ENCODE results near the gene GDE1. TPM values are rescaled to one million over a fixed set of nuclear protein-coding genes. Genes with fewer than 3 reads are reported as not detected.

The GDE1 gene
- total RNA-seq, 1 experiment from 2014 or later, result 48.6 TPM

DNA sequence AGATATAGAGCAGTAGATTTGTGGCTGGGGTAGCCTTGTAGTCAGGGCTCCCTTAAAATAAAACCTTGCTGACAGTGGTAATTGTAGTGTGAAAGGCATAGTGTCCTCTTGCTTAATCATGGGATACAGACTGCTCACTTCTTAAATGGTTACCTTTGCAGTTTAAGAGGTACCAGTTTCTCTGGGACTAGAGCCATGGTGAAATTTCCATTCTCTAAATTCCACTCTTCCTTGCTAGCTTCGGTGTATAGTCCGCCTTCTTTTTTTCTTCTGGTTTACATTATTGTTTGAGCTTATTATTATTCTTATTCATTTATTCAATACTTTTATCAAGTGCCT, 3.5 kb upstream of the GDE1 start:
- H3K27ac ChIP-seq (ENCODE audit: insufficient read length, low read depth, low read length), result no peak overlapping the region
- no peaks in the 10 kb centered on the region for H3K27me3 ChIP-seq (ENCODE audit: insufficient read depth, low read length)
- H3K4me1 ChIP-seq (ENCODE audit: insufficient read depth, low read length), result 0 out of 2 replicates have a peak, but pooled peaks cover 3% of the 10 kb centered on the region
- H3K9ac ChIP-seq (ENCODE audit: extremely low read depth, insufficient read length, low read length), result peak overlapping the region; percentile 71
- H2BK20ac ChIP-seq (ENCODE audit: low read depth, low read length, poor library complexity, severe bottlenecking), result no peak overlapping the region
- no peak overlapping the region for H4K91ac ChIP-seq (ENCODE audit: insufficient read length, low read depth, low read length)
- no peak overlapping the region for H3K27ac Mint-ChIP-seq
- no peak overlapping the region for H3K14ac ChIP-seq (ENCODE audit: insufficient read depth, low read length)
- WGBS (ENCODE audit: extremely low coverage, insufficient read length, low lambda C conversion rate), result no CpG with 5 or more reads among the region's 2 CpGs
- no peaks in the 10 kb centered on the region for H3K27me3 Mint-ChIP-seq (ENCODE audit: low read depth)
- no peak overlapping the region for H3K18ac ChIP-seq (ENCODE audit: insufficient read length, low read depth, low read length)
- peak overlapping the region; percentile 100 for H3K4me2 ChIP-seq (ENCODE audit: insufficient read depth, insufficient read length, low read length)
- H3K79me1 ChIP-seq (ENCODE audit: insufficient read depth, low read depth, low read length, poor library complexity, severe bottlenecking), result no peaks in the 10 kb centered on the region
- peak overlapping the region; percentile 91 to 96 for H3K4me3 Mint-ChIP-seq
- peaks cover 1 to 16% (median 16%) of the 10 kb centered on the region in 3 experiments; a peak in 5 of 7 replicates for H3K36me3 Mint-ChIP-seq (ENCODE audit: insufficient read depth in 1 of 3, low read depth in 3 of 3)
- H3K9me3 Mint-ChIP-seq, result no peaks in the 10 kb centered on the region
- H4K20me1 ChIP-seq (ENCODE audit: control insufficient read depth, insufficient read depth, insufficient read length), result no peaks in the 10 kb centered on the region
- no peak overlapping the region for H2BK12ac ChIP-seq (ENCODE audit: insufficient read length, low read depth, low read length)
- H3K4ac ChIP-seq (ENCODE audit: low read depth, low read length), result no peak overlapping the region
- no peak overlapping the region for H3T11ph ChIP-seq (ENCODE audit: low read length)
- no peak for DNase-seq
- peaks cover 36 to 39% of the 10 kb centered on the region in 2 experiments for H3K4me1 Mint-ChIP-seq
- no peak overlapping the region for H2BK120ac ChIP-seq (ENCODE audit: low read depth, low read length, poor library complexity, severe bottlenecking)
- peaks cover 18% of the 10 kb centered on the region for H3K23me2 ChIP-seq (ENCODE audit: insufficient read length, low read depth, low read length, poor library complexity, severe bottlenecking)
- peaks cover 5% of the 10 kb centered on the region; the same call in 1 of the 2 replicates for H3K79me2 ChIP-seq (ENCODE audit: insufficient read depth, low read length)
- H2AK5ac ChIP-seq (ENCODE audit: insufficient read length, low read length), result no peak overlapping the region
- H2BK15ac ChIP-seq (ENCODE audit: low read depth, low read length), result no peak overlapping the region
- H2BK5ac ChIP-seq (ENCODE audit: insufficient read length, low read length), result no peak overlapping the region
- H4K5ac ChIP-seq (ENCODE audit: insufficient read length, low read depth, low read length), result no peak overlapping the region
- no peak overlapping the region for H3K23ac ChIP-seq (ENCODE audit: insufficient read length, low read depth, low read length)
- H3K9me3 ChIP-seq (ENCODE audit: control insufficient read depth, low read depth, low read length), result no peaks in the 10 kb centered on the region
- TF ChIP-seq, protein P1, sequence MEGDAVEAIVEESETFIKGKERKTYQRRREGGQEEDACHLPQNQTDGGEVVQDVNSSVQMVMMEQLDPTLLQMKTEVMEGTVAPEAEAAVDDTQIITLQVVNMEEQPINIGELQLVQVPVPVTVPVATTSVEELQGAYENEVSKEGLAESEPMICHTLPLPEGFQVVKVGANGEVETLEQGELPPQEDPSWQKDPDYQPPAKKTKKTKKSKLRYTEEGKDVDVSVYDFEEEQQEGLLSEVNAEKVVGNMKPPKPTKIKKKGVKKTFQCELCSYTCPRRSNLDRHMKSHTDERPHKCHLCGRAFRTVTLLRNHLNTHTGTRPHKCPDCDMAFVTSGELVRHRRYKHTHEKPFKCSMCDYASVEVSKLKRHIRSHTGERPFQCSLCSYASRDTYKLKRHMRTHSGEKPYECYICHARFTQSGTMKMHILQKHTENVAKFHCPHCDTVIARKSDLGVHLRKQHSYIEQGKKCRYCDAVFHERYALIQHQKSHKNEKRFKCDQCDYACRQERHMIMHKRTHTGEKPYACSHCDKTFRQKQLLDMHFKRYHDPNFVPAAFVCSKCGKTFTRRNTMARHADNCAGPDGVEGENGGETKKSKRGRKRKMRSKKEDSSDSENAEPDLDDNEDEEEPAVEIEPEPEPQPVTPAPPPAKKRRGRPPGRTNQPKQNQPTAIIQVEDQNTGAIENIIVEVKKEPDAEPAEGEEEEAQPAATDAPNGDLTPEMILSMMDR (conservative IDR thresholded peaks at IDR 0.05), result no peak
- H4K8ac ChIP-seq (replicated peaks; ENCODE audit: insufficient read length, low read depth, low read length), result no peak overlapping the region
- H2AFZ ChIP-seq (ENCODE audit: low read length), result no peak overlapping the region
- H3K56ac ChIP-seq (ENCODE audit: insufficient read length, low read depth, low read length), result no peak overlapping the region
